OCI-LY3 (cell line): ENCODE results near the gene PIRT.
A peak's percentile ranks its signal among the peaks of the same experiment; 100 is the strongest.

Experiments
- CTCF ChIP-seq: fragments of 200-600, 300-600 bp; sonication (generic); IDR thresholded peaks from 2 replicates; pipeline ENCODE4 v1.5.1; 2014; ENCODE audit warnings: antibody characterized with exemption, low read length, low read depth
- EZH2phosphoT487 ChIP-seq: fragments of 200-600 bp; shearing (Covaris generic); IDR thresholded peaks from 2 replicates; pipeline ENCODE4 v1.6.1; 2018; ENCODE audit warnings: antibody characterized with exemption, mixed run types, low read depth

- peak; percentile 54 for TF ChIP-seq CTCF
- TF ChIP-seq EZH2phosphoT487, result no peak
These were observed 38.2 kb upstream of the PIRT start for GRCh38 chr17:10875984-10876555.
